HL-60 (cell line): ENCODE results near the gene TSC2.

Experiments
- POLR2AphosphoS5 ChIP-seq: IDR thresholded peaks from 2 replicates; pipeline ENCODE4 v1.6.1; 2012; ENCODE audit warnings: low read depth
- SPI1 ChIP-seq: IDR thresholded peaks from 2 replicates; pipeline ENCODE4 v1.6.1; 2012; ENCODE audit warnings: low read depth, mild to moderate bottlenecking, borderline replicate concordance
- TF ChIP-seq, protein P1 (sequence below): IDR thresholded peaks from one replicate; pipeline ENCODE4 v1.5.1; 2011; ENCODE audit warnings: low read length, control low read depth, inconsistent platforms; ENCODE audit not compliant: insufficient read depth
- TF ChIP-seq, protein P2 (sequence below): IDR thresholded peaks from 2 replicates; pipeline ENCODE4 v1.6.1; 2012; ENCODE audit warnings: low read depth; ENCODE audit not compliant: insufficient replicate concordance

DNA sequence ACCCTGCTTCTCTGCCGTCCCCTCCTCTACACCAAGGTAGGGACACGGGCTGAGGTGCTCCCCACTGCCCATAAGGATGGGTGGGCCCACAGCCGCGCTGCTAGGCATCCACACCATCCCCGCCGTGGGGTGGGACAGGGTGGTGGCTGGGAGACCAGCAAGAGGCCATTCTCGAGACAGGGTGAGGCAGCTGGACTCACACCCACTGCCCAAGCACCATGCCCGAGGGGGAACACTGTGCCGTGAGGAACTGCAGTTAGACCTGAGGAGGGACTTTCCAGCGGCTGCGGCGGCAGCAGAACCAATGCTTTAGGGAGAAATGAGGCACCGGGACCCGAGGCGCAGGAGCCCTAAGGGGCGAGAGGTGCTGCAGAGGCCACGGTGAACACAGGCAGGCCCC, 74.6 kb downstream of the TSC2 start:
- TF ChIP-seq, protein P1, sequence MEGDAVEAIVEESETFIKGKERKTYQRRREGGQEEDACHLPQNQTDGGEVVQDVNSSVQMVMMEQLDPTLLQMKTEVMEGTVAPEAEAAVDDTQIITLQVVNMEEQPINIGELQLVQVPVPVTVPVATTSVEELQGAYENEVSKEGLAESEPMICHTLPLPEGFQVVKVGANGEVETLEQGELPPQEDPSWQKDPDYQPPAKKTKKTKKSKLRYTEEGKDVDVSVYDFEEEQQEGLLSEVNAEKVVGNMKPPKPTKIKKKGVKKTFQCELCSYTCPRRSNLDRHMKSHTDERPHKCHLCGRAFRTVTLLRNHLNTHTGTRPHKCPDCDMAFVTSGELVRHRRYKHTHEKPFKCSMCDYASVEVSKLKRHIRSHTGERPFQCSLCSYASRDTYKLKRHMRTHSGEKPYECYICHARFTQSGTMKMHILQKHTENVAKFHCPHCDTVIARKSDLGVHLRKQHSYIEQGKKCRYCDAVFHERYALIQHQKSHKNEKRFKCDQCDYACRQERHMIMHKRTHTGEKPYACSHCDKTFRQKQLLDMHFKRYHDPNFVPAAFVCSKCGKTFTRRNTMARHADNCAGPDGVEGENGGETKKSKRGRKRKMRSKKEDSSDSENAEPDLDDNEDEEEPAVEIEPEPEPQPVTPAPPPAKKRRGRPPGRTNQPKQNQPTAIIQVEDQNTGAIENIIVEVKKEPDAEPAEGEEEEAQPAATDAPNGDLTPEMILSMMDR = no peak
- TF ChIP-seq, protein P2, sequence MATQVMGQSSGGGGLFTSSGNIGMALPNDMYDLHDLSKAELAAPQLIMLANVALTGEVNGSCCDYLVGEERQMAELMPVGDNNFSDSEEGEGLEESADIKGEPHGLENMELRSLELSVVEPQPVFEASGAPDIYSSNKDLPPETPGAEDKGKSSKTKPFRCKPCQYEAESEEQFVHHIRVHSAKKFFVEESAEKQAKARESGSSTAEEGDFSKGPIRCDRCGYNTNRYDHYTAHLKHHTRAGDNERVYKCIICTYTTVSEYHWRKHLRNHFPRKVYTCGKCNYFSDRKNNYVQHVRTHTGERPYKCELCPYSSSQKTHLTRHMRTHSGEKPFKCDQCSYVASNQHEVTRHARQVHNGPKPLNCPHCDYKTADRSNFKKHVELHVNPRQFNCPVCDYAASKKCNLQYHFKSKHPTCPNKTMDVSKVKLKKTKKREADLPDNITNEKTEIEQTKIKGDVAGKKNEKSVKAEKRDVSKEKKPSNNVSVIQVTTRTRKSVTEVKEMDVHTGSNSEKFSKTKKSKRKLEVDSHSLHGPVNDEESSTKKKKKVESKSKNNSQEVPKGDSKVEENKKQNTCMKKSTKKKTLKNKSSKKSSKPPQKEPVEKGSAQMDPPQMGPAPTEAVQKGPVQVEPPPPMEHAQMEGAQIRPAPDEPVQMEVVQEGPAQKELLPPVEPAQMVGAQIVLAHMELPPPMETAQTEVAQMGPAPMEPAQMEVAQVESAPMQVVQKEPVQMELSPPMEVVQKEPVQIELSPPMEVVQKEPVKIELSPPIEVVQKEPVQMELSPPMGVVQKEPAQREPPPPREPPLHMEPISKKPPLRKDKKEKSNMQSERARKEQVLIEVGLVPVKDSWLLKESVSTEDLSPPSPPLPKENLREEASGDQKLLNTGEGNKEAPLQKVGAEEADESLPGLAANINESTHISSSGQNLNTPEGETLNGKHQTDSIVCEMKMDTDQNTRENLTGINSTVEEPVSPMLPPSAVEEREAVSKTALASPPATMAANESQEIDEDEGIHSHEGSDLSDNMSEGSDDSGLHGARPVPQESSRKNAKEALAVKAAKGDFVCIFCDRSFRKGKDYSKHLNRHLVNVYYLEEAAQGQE = no peak
- TF ChIP-seq POLR2AphosphoS5 (no peak), SPI1 (no peak)
